ENCODE data around the gene VPS37B.
A peak's percentile ranks its signal among the peaks of the same experiment; 100 is the strongest.

The VPS37B gene

DNA sequence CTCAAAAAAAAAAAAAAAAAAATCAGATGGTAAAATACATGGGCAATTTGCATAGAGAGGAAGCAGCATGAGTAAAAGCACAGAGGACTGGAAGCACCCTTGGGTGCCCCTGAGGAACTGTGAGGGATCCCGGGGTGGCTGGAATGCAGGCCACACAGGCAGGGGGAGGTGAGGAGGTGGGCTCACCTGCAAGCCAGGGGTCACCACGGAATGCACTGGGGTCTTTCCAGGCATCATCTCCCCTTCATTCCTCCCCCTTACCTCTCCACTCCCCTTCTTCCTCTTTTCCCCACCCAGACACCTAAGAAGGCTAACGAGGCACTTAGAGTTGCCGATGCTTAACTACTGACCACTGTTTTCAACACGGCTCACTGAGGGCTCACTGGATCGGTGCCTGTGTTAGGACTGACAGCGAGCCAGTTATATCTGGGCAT is 75.1 kb downstream of the VPS37B start:
- DNase-seq = no peak

DNA sequence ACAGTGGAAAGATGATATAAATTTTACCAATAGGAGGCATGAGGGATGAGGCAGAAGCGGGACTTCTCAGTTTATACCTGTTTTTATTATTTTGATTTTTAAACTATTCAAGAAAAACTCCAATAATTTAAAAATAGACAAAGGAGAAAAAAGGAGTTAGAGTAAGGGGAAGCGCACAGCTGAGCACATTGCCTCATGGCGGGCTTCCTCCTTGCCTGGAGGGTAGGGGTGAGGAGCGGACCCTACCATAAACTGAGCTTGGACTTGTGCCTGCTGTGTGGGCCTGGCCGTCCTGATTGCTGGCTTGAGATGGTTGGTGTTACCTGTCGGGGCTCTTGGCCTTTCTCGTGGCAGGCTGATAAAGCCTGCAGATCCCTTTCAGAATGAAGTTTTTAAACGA is 75.8 kb downstream of the VPS37B start:
- no peak for DNase-seq

DNA sequence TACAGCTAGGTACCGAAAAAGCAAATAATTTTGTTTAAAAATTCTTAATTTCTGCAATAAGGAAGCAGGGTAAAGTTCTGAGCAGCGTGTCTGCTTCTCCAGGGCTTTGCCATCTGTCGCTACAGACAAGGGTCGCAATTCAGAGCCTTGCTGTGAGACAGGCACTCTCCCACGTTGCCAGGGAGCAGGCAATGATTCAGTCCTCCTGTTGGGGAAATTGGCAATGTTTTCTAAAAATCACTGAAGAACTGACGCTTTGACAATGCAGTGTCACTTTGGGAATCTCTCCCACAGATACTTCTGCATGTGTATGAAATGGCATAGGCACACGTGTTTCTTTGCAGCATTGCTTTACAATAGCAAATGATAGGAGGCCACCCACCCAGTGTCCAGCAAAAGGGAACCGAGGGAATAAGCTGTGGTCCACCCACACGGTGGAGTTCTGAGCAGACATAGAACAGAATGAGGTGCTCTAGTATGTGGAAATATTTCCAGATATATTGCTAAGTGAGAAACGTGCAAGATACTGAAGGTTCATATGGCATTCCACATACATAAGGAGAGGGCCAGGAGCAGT is 76.6 kb downstream of the VPS37B start:
- peak in 8 of 51 donors; percentile 6 to 48 (median 15) for DNase-seq

Data from hypothalamus (tissue), 51 donors.